Heart left ventricle (tissue), 13 donors: ENCODE results near the gene CDK18.

Experiments used
- POLR2A ChIP-seq, 2 donors: fragments of 450-650 bp; IDR thresholded peaks; one replicate each; pipeline ENCODE4 v1.6.1; 2017; ENCODE audit warnings: antibody characterized with exemption in 2 of 2, mild to moderate bottlenecking in 2 of 2, moderate library complexity in 2 of 2
- TF ChIP-seq, protein P1 (sequence below), 12 donors: fragments of 200-600 bp; sonication (generic) in 4 of 12; IDR thresholded peaks; one replicate each; pipeline versions ENCODE4 v1.5.0 to v1.8.0; 2018 to 2022; ENCODE audit warnings: antibody characterized with exemption in 12 of 12, mild to moderate bottlenecking in 5 of 12
- donor health status: ischemic (EF 13 %, LVEDD 7.1; RV severe dilation, severe dysfunction).
- donor health status: DM: no; HTN: yes; CAD: no.
- donor health status: DM: no; HTN: no; CAD: no.
- donor health status: ischemic (EF 25% LVEDD 6.9; RV normal size, moderate dysfunction).
- donor health status: ischemic (EF 25% LVEDD 5.7; RV mildly dilated, moderate dysfunction).
- donor health status: ischemic (EF 35%, LVEDD 5.7; RV mildly dilated, moderate dysfunction).
- donor health status: nonischemic (EF 11% LVEDD 7.7; RV severe dilation, severe dysfunction).
- donor health status: DM: yes; HTN: yes; CAD: no.
- donor health status: PGD.
- donor health status: ischemic (EF 29% LVEDD 5.4; RV normal size, mild dysfunction).
- donor health status: nonischemic (EF 23%, LVEDD 6.1; RV moderate dilation, normal function).

DNA sequence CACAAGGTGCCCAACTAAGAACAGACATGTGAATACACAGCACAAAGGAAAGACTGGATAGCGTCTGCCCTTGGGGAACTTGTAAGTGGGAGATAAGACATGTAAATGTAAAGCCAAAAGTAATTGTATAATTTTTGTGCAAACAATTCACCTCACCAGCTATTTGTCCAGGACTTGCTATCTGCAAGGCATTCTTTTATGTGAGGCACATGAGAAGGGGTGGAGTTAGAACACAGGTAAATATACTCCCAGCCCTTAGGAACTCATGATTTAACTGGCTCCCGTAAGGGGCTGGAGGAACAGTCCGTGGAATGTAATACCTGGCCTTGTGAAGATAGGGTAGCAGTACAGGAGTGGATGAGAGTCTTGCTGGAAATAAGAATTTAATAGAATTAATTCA is 61.3 kb downstream of the CDK18 start:
- TF ChIP-seq, protein P1, sequence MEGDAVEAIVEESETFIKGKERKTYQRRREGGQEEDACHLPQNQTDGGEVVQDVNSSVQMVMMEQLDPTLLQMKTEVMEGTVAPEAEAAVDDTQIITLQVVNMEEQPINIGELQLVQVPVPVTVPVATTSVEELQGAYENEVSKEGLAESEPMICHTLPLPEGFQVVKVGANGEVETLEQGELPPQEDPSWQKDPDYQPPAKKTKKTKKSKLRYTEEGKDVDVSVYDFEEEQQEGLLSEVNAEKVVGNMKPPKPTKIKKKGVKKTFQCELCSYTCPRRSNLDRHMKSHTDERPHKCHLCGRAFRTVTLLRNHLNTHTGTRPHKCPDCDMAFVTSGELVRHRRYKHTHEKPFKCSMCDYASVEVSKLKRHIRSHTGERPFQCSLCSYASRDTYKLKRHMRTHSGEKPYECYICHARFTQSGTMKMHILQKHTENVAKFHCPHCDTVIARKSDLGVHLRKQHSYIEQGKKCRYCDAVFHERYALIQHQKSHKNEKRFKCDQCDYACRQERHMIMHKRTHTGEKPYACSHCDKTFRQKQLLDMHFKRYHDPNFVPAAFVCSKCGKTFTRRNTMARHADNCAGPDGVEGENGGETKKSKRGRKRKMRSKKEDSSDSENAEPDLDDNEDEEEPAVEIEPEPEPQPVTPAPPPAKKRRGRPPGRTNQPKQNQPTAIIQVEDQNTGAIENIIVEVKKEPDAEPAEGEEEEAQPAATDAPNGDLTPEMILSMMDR (IDR thresholded peaks at IDR 0.05) = no peak
- no peak for TF ChIP-seq POLR2A (IDR thresholded peaks at IDR 0.05)
